Fibroblast of skin of scalp (primary cell): ENCODE measurements around the gene DPYSL4. TPM values are rescaled to one million over a fixed set of nuclear protein-coding genes. Genes with fewer than 3 reads are reported as not detected.

ENCODE experiments used
- DNase-seq: peaks from one replicate; pipeline ENCODE4 v3.0.0-alpha.2; 2013
- polyA plus RNA-seq, 2 experiments: library from polyadenylated mRNA; unstranded; fragments of 120-200 nt; gene quantifications; one replicate each; pipeline ENCODE4 v1.2.1, GENCODE V29; 2013; ENCODE audit not compliant: insufficient read length in 2 of 2

DPYSL4 gene
- 39.7 TPM for polyA plus RNA-seq (2013, experiment 1 of 2; ENCODE audit: insufficient read length)
- 38.6 TPM for polyA plus RNA-seq (2013, experiment 2 of 2; ENCODE audit: insufficient read length)

DNA sequence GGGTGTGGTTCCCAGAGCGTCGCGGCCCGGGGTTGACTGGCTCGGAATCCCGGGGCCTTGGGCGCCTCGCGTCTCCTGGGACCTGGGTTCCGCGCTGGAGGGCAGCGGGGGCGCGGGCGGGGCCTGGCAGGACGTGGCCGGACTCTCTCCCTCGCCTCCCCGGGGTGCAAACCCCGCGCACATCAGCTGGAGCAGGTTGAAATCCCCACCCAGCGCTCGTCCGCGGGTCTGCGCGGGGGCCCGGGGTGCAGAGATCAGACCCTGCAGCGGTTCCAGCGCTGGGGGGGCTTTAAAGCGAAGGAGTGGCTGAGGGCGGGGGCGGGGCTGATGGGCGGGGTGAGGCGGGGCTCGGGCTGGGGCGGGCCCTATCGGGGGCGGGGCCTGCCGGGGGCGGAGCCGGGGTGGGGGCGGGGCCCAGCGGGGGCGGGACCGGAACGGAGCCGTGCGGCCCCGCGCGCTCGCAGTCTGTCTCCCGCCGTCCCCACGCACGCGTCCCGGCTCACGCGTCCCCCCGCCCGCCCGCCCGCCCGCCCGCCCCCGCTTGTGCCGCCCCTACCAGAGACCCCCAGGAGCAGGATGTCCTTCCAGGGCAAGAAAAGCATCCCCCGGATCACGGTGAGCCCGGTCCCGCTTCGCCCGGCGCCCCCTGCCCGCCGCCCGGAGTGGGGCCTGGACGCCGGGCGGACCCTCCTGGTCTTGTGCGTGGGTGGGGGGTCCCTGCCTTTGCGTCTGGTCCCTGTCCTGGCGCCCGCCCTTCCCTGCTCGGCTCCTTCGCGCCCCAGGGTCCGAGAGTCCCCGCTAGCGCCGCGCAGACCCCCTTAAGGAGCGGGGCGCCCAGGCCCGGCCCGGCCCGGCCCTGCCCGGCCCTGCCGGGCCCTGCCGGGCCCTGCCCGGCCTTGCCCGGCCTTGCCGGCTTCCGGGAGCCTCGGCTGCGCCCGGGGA lies at the start of gene DPYSL4:
Gene DPYSL4 (plus strand): TSS at position 461 of the 942 bp plus-strand sequence. CDS start 116 bp downstream, at position 577.
- DNase-seq, result peak; percentile 54

DNA sequence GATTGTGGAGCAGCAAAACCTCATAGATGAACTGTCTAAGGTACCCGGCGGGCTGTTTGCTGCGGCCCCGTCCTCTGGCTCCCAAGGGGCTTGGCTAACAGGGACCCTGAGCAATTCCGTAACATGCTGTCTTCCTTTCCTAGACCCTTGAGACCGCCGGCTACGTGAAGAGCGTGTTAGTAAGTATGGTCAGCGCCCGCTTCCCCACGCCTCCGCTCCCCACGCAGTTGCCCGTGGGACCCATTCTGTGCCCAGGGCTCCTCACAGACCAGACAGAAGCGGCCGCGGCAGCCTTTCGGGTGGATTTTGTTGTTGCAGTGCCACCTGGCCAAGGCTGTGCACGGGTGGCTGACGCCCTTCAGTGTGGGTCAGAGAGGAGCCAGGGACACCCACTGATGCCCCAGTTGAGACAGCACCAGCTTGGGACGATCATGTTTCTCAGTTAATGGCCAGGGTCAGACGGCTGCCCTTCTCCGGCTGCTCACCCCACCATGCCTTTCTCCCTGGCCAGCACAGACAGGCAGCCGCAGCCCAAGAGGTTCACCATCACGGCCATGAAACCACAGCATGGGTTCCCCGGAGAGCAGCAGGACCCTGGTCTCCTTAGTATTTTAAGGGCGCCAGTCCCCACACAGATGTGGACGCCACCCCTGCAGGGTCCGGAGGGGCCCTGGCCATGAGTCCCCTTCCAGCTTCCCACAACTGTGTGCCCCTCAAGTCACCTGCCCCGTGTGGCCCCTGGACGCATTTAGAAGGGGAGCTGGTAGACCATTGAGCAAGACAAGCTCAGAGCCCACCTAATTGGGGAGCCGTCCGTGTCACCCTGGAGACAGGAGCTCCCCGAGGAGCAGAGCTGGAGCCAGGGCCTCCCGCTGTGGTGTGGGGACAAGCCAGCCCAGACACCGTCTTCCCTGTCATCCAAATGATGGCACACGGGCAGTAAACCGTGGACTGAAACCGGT lies 49.4 kb upstream of the DPYSL4 start:
- no peak for DNase-seq

DNA sequence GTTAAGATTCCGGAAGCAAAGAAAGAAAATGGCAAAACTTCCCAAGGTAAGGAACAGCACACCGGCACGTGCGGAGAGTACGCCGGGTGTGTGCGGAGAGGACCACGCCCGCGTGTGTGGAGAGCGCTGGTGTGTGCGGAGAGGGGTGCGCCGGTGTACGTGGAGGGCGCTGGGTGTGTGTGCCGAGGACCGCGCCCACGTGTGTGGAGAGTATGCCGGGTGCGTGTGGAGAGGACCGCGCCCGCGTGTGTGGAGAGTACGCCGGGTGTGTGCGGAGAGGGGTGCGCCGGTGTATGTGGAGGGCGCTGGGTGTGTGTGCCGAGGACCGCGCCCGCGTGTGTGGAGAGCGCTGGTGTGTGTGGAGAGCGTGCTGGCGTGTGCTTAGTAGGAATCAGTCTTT lies 48.6 kb upstream of the DPYSL4 start:
- no peak for DNase-seq

DNA sequence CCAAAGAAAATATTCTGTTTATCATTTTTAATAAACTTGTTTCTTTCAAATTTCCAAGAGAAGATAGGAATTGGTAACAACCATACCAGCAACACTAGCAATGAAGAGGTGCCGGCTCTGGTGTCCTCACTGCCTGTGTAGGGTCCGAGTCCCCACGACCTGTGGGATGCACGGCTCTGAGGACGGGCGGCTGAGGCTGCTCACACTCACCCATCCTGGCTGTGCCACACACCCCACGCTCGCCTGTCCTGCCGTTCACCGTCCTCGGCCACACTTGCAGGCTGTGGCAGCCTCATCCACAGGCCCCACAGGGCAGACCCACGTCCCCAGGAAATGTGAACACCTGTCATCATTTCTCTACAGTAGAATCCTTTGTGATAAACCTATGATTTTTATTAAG lies 48.2 kb upstream of the DPYSL4 start:
- no peak for DNase-seq

DNA sequence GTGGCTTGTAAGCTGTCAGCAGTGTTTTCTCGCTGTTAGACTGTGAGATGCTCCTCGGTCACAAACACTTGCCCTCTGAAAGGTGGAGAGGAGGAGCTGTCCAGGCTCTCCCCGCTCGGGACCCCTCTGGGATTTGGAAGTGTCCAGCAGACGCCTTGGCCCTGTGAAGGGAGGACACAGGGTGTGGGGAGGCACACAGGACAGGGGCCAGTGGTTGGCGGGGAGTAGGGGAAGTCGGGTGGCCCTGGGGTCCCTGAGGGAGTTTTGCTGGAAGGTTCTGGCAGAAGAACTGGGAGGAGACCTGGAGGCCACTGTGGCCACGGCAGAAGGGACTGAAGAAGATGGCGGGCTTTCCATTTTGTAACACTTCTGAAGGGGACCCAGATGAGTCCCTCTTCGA lies 47.2 kb upstream of the DPYSL4 start:
- no peak for DNase-seq

DNA sequence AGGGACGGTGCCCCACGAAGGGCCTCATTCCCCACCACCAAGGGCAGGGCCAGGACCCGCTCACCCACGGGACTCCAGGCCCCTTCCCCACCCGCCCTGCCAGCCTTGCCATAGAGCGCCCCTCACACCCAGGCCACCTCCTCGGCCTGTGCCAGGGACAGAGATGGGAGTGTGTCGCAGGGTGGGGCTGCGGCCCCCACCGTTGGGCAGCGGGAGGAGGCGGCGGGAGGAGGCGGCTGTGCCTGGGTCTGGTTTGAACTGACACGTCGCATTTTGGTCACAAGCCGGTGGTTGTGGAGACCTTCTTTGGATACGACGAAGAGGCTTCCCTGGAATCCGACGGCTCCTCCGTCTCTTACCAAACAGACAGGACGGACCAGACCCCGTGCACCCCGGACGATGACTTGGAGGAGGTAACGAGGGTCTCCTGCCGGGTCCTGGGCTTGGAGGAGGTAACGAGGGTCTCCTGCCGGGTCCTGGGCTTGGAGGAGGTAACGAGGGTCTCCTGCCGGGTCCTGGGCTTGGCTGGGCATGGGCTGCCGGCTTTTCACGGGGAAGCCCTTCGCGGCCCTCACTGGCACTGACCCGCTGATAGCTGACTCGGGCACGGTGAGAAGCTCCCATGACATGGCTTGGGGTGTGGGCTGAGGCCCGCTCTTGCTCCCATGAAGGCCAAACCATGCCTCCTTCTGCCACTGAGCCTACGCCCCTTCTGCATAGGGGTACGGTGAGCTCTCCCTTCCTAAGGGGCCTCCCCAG lies 46.4 kb upstream of the DPYSL4 start:
- no peak for DNase-seq

DNA sequence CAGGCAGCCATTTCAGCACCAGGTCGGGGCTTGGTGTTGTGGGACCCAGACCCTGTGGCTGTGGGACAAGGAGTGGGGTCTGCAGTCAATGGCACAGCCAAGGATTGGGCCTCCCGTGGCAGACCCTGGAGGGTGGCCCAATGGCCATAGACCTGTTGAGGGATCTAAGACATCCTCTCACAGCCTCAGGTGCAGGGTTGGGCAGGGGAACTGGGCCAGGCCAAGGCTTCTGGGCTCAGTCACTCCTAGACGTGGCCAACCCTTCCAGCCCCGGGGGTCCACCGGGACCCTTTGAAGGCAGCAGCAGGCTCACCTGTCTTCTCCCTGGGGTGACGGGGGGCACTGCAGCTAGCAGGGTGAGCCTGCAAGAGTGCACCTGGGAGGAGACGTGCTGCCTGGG lies 45.7 kb upstream of the DPYSL4 start:
- DNase-seq, result no peak

DNA sequence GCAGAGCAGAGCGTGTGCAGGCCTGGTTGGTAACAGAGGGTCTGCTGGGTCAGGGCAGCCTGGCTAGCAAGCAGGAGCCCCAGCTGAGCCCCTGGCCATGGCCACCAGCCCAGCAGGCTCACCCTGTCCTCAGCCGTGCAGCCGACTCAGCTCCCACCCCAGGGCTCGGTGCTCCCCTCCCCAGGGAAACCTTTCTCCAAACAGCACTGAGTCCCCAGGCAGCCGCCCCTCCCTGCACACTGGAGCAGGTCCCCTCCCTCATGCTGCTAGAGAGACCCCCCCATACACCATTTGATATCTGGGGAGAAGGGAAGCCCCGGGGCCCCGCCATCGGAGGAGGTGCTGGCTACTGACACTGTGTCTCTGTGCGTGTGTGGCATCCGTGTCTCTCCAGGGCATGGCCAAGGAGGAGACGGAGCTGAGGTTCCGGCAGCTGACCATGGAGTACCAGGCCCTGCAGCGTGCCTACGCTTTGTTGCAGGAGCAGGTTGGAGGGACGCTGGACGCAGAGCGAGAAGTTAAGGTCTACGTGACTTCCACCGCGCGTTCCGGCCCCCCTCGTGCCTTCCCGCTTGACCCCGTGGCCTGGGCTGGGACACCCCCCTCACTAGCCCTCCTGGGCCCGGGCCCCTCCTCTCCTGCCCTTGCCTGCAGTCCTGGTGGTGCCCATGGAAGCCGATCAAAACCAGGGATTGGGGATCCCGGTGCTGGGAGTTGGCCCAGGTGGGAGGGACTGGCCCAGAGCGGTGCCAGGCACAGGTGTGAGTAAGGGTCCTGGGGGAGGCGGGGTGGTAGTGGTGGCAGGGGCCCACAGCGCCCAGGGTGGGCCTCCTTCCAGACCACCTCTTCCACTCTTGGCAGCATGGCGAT lies 45.0 kb upstream of the DPYSL4 start:
- no peak for DNase-seq

DNA sequence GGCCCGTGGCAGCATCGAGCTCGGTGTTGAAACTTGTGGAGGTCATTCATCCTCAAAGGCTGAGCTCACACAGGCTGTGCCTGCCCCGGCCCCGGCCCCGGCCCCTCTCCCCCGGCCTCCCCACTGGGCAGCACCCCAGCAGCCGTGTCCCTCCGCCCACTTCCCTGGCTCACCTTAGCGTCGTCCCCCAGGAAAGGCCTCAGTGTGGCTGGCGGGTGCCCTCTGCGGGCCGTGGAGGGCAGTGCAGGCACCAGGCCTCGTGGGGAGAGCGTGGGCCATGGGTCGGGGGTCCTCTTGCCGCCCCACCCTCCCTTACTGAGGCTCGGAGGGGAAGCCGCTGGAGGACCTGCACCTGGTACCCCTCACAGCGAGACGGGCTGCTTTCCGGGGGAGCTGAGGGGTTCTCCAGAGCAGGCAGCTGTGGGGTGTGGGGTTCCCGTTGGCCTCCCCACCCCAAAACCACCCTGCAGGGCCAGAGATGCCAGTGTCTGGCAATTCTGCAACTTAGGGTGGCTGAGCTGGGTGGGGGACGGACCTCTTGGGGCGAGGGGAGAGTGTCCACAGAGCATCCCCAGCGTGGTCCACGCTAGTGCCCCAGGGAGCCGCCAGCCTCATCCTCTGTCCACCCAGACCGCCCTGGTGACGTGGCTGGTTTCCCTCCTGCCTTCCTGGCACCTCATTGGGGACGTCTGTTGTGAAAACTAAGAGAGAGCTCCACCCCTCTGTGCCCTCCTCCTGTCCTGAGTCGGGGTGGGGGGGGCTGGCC lies 44.2 kb upstream of the DPYSL4 start:
- peak; percentile 20 for DNase-seq

DNA sequence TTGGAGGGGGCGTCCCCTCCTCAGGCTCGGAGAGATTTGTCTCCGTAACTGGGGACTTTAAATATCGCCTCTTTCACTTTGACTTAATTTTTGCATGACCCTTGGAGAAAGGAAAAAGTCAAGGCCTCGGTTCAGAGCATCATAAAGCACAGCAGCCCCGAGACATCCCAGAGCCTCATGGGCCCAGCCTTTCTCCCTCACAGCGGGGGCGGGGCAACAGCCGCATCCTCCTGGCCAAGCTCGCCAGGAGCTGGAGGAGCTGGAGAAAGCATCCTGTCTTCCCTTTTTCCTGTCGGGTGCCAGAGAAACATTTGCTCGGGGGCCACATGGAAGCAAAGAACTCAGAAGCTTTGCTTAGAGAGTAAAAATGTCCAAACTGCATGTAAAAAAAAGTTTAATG lies 43.6 kb upstream of the DPYSL4 start:
- no peak for DNase-seq

DNA sequence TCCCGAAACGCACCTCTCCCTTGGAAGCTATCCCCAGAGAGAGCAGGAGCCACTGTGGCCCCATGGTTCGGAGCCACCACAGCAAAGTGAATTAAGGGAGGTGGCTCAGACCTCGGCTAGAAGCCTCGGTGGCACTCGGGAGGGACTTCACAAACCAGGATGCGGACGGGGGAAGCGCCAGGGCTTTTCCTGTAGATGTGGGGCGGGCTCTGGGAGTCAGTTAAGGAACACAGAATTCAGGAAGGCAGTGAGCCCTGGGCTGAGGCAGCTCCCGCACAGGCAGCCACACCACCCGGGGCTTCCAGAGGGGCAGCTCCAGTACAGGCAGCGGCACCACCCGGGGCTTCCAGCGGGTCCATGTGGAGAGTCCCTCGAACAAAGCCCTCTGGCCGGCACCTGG lies 42.7 kb upstream of the DPYSL4 start:
- DNase-seq, result no peak

DNA sequence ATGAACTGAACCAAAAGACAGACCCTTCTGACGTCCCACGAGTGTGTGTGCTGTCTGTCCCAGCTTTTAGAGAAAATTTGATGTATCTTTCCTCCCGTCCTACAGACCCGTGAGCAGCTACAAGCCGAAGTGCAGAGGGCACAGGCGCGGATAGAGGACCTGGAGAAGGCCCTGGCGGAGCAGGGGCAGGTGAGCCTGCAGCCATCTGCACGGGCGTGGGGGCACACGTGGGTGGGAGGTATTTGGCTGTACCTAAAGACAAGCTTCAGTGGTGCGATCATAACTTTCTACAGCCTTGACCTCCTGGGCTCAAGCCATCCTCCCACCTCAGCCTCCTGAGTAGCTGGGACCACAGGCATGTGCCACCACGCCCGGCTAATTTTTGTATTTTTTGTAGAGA lies 41.7 kb upstream of the DPYSL4 start:
- DNase-seq, result no peak

DNA sequence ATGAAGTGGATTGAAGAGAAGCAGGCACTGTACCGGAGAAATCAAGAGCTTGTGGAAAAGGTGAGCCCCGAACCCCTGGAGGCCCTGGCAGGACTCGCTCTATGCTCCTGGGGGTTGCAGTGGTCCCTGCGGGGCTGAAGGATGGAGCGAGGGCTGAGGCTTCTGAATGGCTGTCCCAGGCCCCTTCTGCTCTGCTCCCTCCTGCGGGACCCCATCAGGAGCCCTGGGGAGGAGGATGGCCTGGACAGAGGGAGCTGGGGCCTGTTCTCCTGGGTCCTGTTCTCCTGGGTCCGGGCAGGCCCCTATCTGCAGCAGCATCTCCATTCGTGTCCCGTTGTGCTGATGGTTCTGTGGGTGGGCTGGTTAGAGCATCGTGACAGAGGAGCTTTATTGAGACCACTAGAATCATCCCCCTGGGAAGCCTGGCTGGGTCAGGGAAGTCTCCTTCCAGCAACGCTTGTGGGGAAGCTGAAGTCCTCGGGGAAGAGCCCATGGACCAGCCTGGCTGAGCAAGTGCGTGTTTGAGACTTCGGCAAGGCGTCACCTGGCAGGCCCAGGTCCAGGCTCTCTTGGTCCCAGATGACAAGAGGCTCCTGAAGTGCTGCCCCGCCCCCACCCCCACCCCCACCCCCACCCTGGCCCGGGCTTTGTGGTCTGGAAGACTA lies 41.1 kb upstream of the DPYSL4 start:
- no peak for DNase-seq

DNA sequence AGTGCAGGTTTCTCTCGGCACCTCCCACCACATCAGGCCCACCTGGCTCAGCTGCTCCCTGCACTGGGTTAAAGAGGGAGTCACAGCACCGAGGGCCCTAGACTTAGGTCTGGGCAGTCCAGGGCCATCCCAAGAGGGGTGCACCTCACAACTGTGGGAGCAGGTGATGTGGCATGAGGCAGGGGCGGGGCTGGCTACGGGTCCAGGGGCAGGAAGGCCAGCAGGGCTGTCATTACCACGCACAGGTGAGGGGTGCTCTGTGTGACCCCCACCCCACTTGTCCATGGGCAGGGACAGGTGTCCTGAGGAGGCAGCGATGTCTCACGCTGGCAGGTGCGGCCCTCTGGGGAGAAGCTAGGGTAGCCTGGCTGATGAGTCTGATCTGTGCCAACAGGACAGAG lies 40.5 kb upstream of the DPYSL4 start:
- no peak for DNase-seq

DNA sequence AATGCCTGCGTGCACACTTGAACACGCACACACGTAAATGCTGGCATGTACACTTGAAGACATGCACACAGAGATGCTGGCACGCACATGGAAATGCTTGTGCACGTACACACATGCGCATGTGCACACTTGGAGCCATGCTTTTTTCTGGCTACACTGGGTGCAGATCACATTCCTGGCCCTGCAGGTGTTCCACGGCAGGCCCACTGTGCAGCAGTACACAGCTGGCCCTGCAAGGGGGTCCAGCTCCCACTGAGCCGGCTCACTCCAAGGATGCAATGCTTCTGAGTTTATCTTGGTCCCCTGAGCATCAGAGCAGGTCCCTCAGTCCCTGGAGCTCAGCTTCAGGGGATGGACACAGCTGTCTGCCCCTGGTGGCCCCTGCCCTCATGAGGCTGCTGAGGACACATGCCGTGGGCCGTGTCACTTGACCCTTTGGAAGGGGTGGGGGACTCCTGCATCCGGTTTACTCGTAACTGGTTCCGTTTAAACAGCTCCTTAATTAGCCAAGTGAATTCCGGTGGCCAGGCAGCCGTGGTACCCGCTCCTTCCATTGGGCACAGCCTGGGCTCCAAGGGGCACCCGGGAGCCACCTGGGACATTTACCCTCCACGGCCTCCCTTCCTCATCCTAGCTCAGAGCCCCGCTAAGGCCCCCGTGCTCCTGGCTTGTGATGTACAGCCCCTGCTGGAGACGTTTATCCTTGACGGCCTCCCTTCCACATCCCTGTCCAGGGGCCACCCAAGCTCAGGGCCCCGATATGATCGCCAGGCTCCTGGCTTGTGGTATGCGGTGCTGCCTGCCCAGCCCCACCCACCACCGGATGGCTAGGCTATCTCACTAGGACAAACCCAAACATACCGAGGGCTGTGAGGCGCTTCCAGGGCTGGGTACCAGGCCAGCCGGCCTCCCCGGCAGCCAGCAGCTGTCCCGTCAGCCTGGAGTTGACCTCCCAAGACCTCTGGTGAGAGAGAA lies 39.5 kb upstream of the DPYSL4 start:
- no peak for DNase-seq

DNA sequence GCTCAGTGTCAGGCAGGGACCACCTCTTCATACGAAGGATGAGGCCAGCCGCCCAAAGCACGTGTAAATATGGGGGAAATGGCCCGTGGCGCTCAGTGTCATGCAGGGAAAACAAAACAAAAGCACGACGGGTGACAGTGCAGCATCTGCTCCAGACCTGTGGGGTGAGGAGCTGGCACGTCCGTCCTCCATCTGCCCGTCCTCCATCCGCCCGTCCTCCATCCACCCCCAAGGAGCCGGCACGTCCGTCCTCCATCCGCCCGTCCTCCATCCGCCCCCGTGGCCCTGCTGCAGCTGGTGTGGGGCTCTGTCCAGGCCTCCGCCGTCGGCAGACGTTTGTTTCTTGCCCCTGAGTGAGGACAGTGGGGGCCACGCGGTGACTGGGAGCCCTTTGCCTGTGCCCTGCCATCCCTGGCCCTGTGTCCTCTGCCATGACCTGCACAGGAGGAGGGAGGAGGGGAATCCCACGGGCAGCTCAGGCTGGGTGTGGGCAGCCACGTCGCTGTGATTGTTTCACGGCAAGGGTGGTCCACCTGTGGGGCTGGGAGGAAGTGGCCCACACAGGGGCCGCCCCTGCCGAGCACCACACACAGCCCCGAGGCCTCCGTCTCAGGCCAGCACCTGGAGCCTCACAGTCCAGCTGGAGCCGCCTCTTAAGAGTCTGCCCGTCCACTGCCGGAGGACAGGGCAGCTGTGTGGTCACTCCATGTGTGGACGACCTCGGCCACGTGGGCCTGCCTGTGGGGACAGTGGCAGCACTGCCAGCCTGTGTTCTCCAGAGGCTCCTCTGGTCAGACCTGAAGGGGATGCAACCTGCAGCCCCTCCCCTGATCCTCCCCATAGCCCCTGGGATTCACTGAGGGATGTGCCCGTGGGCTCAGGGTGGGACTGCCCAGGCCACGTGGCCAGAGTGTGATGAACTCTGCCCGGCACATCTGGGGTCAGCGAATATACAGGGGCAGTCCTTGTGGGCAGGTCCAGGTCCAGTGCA lies 38.2 kb upstream of the DPYSL4 start:
- no peak for DNase-seq

DNA sequence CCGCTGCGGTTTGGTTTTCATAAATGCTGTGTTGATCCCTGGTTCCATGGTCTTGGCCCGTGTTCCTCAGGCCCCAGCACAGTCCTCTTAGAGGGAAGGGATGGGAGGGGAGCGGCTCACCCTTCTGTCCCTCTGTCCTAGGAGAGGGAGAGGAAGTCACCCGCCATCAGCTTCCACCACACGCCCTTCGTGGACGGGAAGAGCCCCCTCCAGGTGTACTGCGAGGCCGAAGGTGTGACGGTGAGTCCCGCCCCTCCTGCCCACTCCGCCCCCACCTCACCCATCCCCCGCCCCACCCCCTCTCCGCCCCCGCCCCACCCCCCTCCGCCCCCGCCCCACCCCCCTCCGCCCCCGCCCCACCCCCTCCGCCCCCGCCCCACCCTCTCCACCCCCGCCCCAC lies 37.5 kb upstream of the DPYSL4 start:
- no peak for DNase-seq
